Testis (tissue), 2 donors: ENCODE data around the gene HOXA3.

Source experiments
- CTCF ChIP-seq, 3 experiments: fragments of 450-650 bp in 2 of 3; fragments of 200-600 bp in 1 of 3; sonication (generic) in 1 of 3; IDR thresholded peaks; one replicate each; pipeline ENCODE4 v1.5.1; 2016 to 2019; ENCODE audit warnings: antibody characterized with exemption in 3 of 3, mild to moderate bottlenecking in 2 of 3, moderate library complexity in 1 of 3
- POLR2A ChIP-seq: fragments of 450-650 bp; IDR thresholded peaks from one replicate; pipeline ENCODE4 v1.6.1; 2017; ENCODE audit warnings: antibody characterized with exemption, mild to moderate bottlenecking, moderate library complexity

- TF ChIP-seq CTCF (IDR thresholded peaks at IDR 0.05) = no peak
- TF ChIP-seq POLR2A = no peak
Measured at GRCh38 chr7:27159266-27160144, 7.1 kb upstream of the HOXA3 start.
